ENCODE results near the gene CTNNA3.

CTNNA3 gene

DNA sequence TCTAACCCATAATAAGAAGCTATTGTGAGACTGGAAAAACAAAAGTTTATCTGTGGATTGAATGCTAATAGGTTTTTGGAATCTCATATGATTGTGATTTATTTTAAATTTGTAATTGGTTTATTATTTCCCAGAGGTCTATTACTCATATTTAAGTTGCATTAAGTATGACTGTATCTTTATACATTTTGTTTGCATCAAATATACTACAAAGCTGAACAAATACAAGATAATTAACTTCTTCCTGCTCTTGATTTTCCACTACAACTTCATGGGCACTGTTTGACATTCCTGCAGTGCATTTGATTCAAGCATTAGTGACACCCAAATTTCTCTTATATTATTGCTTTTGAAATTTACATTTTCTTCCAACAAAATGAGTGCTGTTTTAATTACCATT lies 1073.9 kb downstream of the CTNNA3 start:
- in situ Hi-C loops (cut with HindIII; ENCODE audit: low sequenced_read_pairs): no loop called here

DNA sequence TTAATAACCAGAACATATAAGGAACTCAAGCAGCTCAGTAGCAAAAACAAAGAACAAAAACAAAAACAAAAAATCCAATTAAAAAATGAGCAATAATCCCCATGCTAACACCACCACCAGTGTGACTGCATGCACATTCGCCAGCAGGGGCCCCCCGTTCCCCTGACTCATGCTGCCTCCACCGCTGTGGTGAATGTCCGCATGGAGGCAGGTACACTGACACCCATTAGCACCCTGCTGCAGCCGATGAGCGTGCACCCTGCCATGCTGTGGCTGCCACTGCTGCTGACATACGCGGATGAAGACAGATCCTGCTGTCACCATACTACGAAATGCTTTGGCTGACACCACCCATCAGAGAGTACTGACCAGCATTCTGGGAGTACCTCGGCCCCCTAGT lies 1091.8 kb downstream of the CTNNA3 start:
- in situ Hi-C loops (cut with HindIII; ENCODE audit: low sequenced_read_pairs): no loop called here

DNA sequence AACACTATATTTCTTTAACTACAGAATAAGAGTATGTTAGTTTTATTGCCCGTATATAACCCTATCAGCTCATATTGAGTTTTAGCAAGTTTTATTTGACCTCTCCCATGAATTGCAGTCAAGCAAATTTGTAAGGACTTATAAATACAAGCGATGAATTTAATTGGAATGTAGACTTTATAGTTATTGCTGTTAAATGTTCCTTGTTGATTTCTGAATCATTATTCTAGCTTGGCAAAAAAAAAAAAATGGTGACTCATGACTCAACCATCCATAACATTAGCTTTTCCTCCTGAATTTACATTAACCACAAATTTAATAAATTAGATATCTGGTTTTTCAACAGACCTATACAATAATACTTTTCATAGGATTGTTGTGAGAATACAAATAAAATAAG lies 1104.1 kb downstream of the CTNNA3 start:
- in situ Hi-C loops (cut with HindIII; ENCODE audit: low sequenced_read_pairs): no loop called here

DNA sequence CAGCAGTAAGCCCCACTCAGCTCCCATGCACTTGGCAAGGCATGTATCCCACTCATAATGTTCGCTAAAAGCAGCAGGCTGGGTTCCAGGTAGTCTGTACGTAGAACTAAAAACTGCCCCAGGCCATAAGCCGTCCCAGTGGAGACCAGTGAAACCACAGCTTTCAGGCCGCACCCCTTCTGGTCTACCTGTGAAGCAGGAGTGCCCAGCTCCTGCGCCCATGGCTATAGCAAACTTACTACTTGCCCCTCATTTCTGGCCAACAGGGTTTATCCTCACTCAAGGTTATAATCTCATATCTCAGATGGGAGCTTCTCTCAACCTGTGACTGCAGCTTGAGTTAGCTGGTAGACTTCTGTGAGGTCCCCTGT lies 1108.3 kb downstream of the CTNNA3 start:
- in situ Hi-C loops (cut with HindIII; ENCODE audit: low sequenced_read_pairs): no loop called here

DNA sequence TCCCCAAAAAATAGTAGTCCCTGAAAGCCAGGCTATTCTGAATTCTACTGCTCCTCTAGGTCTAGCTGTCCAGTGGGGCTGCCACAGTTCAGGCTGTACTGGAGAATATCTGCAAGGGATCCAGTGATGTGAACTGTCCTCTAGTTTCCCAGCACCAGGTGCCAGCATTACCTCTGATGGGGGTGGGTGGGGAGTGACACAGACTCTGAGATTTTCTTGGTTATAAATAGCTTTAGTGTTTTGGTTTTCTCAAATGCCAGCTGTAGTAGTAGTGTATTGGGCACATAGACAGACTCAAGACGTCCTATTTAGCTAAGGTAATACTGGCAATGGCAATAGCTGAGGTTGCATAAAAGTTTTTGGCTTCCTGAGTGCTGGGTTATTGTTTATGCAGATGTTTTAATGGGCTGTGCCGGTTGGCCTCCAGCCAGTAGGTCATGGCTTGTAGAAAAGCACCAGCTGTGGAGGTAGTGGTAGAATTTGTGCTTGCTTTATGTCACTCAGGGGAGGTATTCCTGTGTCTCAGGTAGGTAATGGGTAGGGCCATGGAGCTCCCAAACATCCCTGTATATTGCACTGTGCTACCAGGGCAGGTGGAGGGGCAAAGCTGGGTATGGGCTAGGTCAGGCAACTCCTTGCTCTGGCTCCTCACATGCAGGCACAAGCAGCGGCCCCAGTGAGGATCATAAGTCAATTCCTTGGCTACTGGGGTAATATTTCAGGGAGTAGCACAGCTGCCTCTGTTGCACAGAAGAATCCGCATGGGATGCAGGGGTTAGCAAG lies 1108.9 kb downstream of the CTNNA3 start:
- in situ Hi-C loops (cut with HindIII; ENCODE audit: low sequenced_read_pairs): no loop called here

DNA sequence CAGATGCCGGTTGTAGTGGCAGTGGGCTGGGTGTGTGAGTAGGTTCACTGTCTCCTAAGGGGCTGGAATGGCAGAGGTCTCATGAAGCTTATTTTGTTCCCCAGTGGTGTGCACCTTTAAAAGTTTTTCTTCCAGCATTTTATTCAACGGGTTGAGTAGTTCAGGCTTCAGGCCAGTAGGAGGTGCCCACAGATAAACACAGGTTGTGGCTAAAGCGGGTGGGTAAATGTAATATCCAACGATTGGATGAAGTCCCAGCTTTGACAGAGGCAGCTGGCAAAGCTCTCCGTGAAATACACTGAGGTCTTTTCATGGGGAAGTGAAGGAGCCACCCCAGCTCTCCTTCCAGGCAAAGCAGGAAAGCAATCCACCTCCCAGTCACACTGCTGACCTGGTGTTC lies 1109.9 kb downstream of the CTNNA3 start:
- in situ Hi-C loops (cut with HindIII; ENCODE audit: low sequenced_read_pairs): no loop called here

DNA sequence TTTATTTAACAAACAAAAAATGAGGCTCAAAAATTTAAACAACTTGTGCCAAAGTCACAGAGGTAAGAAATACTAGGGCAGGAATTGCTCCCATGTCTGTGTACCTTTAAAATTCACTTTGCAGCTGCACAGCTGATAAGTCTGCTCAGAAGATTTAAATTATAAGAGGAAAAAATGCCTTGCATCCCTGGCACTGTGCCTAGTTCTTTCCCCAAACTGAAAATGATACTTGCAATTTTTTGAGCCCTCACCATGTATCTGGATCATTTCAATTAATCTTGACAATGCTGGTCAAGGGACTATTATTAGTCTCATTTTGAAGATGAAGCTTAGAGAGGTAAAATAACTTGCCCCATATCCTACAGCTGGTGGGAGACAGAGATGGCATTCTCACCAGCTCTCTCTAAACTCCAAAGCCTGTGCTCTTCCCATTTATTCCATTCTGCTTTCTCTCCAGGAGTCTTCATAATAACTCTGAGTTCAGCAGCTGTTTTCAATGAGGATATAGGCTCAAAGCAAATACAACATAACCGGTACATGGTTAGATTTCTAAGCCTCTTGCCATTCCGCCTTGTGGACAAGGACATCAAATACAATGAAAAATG lies 1120.6 kb downstream of the CTNNA3 start:
- in situ Hi-C loops (cut with HindIII; ENCODE audit: low sequenced_read_pairs): no loop called here

DNA sequence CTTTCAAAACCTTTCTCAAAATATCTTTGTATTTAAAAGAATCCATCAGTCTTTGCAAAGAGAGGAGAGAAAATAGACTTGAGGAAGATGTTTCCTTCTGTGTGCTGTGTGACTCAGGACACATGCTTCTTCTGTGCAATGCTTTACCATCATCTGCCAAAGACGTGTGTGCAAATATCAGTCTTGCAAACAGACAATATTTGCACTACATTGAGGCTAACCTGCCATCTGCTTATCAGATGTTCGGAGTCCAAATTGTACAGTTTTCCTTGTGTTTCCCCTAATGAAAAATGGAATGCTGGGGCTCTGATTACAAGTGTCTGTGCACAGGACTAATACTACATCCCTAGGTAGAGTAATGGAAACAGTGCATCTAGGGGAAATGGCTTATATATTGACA lies 1123.3 kb downstream of the CTNNA3 start:
- in situ Hi-C loops (cut with HindIII; ENCODE audit: low sequenced_read_pairs): no loop called here

DNA sequence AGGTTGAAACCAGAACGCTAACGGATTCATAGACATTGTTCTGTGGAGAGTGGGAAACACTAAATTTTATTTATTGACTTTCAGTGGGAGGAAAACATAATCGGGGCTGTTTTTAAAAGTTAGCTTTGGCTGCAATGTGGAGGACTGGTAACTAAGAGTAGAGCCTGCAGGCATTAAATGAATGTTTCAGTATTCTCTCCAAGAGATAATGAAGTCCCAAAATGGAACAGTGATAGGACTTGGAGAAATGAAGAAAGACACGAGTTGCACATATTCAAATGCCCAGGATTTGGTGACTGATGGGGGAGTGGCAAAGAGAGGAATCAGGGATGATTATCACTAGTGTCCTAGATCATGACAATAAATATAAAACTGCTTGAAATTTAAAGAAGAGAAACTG lies 1130.0 kb downstream of the CTNNA3 start:
- in situ Hi-C loops (cut with HindIII; ENCODE audit: low sequenced_read_pairs): no loop called here

DNA sequence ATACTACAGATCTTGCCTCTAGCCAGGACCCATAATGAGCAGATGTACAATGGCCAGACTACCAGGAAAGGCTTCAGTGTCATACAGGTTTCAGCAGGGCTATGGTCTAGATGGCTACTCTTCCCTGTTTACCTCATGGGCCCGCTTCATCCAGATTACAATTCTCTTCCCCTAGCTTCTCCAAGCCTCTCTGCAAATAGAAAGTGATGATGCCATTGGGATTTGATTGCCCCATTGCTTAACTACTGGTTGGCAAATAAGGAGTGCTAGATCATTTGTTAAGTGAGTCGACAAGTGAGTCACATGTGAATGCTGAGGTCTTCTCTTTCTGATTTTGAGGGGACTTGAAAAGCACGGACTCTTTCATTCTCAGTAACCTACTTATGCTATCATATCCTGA lies 1131.7 kb downstream of the CTNNA3 start:
- in situ Hi-C loops (cut with HindIII; ENCODE audit: low sequenced_read_pairs): no loop called here

DNA sequence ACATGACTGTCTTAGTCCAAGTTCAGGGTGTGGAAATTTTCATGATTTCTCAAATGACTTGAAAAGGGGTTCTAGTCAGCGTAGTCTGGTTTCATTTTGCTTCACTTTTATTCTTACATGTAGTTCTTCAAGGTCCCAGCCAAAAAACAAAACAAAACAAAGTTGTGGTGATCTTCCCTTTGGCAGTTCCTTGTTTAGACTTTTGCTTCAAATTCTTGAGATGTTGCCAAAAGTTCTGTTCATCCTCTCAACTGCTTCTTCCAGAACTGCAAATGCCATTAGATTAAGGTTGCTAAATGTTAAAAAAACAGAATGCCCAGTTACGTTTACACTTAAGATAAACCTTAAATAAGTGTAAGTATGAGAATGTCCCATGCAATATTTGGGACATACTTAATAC lies 1140.9 kb downstream of the CTNNA3 start:
- in situ Hi-C loops (cut with HindIII; ENCODE audit: low sequenced_read_pairs): no loop called here

DNA sequence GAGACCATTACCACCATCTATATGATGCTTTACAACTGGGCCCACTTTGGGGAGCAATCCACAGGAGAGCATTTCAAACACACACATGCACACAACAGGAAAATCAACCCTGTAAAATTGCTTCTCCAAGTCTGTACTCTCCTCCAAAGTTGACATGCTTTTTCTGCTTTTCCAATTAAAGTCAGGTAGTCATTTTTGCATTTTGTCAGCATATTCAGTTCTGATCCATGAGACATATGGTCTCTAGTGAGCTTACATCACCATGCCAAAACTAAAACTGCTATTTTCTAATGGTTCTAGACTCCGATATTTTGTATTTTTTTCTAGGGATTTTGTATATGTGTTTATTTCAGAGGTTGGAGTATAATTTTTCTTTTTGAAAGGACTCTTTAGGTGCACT lies 1143.7 kb downstream of the CTNNA3 start:
- in situ Hi-C loops (cut with HindIII; ENCODE audit: low sequenced_read_pairs): no loop called here

DNA sequence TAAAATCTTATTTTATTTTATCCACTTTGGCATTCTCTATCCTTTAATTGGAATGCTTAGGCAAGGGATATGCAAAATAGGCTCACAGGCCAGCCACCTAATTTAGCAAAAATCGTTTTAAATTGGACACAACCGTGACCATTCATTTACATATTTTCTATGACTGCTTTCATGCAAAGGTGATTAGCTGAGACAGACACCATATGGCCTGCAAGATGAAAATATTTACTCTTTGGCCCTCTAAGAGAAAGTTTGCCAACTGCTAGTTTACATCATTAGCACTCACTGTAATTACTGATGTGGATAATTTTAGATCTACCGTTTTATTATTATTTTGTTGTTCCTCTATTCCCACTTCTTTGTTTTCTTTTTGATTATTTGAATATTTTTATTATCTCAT lies 1145.6 kb downstream of the CTNNA3 start:
- in situ Hi-C loops (cut with HindIII; ENCODE audit: low sequenced_read_pairs): no loop called here

DNA sequence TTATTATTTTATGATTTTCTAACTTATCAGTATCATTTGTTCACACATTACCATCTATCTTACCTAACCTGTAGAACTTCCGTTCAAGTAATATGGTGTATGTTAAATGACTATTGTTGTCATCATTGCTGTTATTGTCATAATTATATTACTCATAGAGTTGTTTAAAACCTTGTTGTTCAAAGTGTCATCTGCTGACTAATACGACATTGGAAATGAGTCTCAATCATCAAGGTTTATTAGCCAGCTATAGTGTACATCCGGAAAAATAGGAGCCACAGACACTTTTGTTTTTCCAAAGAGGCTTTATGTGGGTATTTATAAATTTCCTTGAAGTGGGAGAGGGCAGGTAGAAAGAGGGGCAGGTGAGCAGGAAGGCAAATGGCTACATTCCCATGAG lies 1157.1 kb downstream of the CTNNA3 start:
- in situ Hi-C loops (cut with HindIII; ENCODE audit: low sequenced_read_pairs): no loop called here

DNA sequence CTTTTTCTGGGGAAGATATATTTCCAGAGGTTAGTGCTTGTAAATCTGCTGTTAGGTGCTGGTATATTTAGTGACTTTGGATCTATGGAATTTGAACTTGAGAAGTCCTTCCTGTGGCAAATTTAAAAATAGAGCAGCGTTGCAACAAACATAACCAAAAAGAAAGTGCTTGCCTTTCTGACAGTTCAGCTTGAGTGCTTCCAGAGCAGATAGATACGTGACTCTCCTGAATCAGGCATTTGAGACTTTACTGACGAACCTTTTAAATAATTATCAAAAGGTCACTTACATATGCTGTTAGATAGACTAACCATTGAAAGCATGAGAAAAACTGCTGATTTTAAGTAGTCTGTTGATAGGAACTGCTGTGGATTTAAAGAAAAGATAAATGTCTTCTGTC lies 1157.6 kb downstream of the CTNNA3 start:
- in situ Hi-C loops (cut with HindIII; ENCODE audit: low sequenced_read_pairs): no loop called here

DNA sequence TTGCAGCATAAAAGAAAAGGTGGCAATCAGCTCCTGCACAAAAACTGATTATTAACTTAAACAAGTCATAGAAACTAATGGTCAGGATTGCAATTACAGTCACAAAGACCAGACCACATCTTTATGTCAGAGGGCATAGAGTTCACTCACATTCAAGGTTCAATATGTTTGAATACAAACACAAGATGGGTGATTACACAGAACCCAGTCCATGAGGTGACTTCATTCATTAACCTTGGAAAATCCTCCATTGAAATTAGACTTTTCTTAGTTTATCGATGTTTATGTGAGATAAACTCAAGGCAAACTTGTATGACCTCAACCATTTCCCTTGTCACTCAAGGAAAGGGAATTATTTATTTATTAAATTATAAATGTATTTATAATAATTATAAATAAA lies 1158.8 kb downstream of the CTNNA3 start:
- in situ Hi-C loops (cut with HindIII; ENCODE audit: low sequenced_read_pairs): no loop called here

DNA sequence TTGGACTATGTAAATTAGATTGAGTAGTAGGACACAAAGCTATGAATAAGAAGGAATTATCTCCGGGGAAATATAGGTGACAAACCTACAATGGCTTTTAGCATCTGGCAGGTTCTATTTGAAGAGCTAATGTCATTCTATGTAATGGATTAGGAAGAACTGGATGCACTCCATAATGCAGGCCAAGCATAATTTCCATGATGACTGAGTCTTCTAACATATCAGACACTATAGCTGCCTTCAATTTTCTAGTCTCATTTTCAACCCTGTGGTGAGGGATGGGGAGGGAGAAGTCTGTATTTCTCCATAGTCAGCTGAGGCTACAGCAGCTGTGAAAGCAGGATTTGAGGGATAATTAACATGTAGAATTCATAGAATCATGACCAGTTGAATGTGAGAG lies 1160.6 kb downstream of the CTNNA3 start:
- in situ Hi-C loops (cut with HindIII; ENCODE audit: low sequenced_read_pairs): no loop called here

DNA sequence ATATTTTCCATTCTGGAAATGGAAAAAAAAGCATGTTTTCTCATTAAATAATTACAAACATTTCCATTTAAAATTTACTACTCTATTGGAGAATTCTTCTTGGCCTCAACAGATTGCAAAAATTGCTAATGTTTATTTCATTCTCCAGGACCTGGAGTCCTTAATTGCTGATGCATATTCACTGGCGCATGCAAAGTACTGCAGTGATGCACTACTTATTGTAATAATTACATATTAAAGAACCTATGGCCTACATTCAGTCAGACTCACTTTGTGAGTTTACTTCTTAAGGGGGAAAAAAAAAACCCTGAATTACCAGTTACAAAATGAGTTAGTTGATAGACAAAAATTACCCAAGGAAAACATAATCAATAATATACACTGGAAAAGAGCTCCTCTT lies 1161.1 kb downstream of the CTNNA3 start:
- in situ Hi-C loops (cut with HindIII; ENCODE audit: low sequenced_read_pairs): no loop called here

DNA sequence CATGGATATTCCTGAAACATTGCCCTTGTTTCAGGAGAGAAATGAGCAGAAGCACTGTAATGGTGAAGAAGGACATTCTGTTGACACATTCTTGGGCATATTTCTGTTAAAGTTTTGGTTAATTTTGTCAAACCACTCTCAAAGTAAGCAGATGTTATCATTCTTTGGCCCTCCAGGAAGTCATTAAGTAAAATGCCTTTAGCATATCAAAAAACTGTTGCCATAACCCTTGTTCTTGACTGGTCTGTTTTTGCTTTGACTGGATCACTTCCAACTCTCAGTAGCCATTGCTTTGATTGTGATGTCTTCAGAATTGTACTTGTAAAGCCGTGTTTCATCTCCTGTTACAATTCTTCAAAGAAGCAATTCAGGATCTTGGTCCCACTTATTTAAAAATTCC lies 1174.5 kb downstream of the CTNNA3 start:
- in situ Hi-C loops (cut with HindIII; ENCODE audit: low sequenced_read_pairs): no loop called here

DNA sequence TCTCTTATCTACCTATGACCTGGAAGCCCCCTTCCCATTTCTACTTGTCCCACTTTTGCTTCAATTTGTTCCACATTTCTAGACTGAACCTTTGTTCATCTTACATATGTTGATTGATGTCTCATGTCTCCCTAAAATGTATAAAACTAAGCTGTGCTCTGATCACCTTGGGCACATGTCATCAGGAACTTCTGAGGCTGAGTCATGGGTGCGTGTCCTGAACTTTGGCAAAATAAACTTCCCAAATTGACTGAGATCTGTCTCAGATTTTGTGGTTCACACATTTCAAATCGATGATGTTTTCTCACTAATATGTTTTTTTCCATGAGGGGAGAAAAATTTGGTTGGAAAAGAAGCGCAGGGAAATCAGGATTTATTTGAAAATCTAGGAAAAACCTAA lies 1176.4 kb downstream of the CTNNA3 start:
- in situ Hi-C loops (cut with HindIII; ENCODE audit: low sequenced_read_pairs): no loop called here

DNA sequence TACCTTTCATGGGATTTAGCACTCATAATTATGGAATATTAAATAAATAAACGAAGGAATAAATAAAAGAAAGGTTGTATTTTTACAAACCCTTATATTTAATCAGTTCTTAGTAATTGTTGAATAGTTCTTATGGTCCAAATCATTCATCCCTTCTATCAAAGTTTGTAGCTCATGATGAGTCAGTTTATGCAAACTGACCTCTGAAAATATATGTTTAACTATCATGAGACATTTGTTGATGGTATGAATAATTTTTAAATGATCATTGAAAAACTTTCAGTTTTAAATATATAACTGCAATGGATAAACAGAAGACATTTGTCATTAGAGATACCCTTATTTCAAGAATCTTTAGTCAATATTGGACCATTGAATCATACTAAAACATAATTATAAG lies 1181.3 kb downstream of the CTNNA3 start:
- in situ Hi-C loops (cut with HindIII; ENCODE audit: low sequenced_read_pairs): no loop called here

DNA sequence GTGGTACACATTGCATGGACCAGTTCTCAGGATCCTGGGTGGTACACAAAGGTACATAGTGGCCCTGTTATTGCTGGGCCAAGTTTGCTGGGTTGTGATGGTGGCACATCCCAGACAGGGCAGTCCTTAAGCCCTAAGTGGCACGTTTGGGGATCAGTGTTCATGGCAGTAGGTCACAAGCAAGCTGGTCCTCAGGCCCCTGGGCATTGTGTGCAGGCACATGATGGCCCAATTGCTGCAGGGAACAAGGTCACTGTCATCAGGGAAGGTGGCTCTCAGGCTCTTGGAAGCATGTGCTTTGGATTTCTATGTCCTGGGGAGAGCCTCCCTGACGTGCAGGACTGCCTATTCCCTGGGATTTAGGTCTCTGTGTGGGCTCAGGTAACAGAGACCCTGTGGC lies 1182.5 kb downstream of the CTNNA3 start:
- in situ Hi-C loops (cut with HindIII; ENCODE audit: low sequenced_read_pairs): no loop called here
